Kidney epithelial cell (primary cell): ENCODE data around the gene DNAH3. TPM values are rescaled to one million over a fixed set of nuclear protein-coding genes. Genes with fewer than 3 reads are reported as not detected.
"Not testable (repeated sequence)": the region's sequence is repeated elsewhere in the genome, so short reads cannot be mapped to it uniquely, and the experiment has no call there.

Experiments used
- DNase-seq: peaks from one replicate; pipeline ENCODE4 v3.0.0-alpha.2; 2010; ENCODE audit warnings: low read depth
- H3K27me3 ChIP-seq: 2 replicates; pipeline ENCODE4 v1.6.0; 2011; ENCODE audit warnings: low read length; ENCODE audit not compliant: control insufficient read depth, insufficient read depth
- H3K36me3 ChIP-seq: 2 replicates; pipeline ENCODE4 v1.5.1; 2011; ENCODE audit warnings: low read length; ENCODE audit not compliant: control insufficient read depth, insufficient read depth
- H3K4me3 ChIP-seq: 2 replicates; pipeline ENCODE4 v1.5.1; 2011; ENCODE audit warnings: low read depth, mild to moderate bottlenecking, control low read depth, low read length
- CTCF ChIP-seq: IDR thresholded peaks from 2 replicates; pipeline ENCODE4 v1.5.1; 2011; ENCODE audit warnings: mild to moderate bottlenecking, moderate library complexity, low read length, control low read depth, inconsistent platforms; ENCODE audit not compliant: insufficient read depth, poor library complexity, severe bottlenecking
- total RNA-seq: library from RNA; depleted of rRNA; stranded (reverse); fragments of >200 nt; gene quantifications from 2 replicates; pipeline ENCODE4 v1.2.3, GENCODE V29; 2015

DNAH3 gene
- total RNA-seq, 1 donor from 2014 or later: not detected

- no peaks in the 10 kb centered on the region for H3K27me3 ChIP-seq
- no peak overlapping the region for H3K4me3 ChIP-seq
- H3K36me3 ChIP-seq: no peaks in the 10 kb centered on the region
- no peak for TF ChIP-seq CTCF
- DNase-seq: no peak
Measured at GRCh38 chr16:20997147-20997546, 153.5 kb downstream of the DNAH3 start.

- no peak overlapping the region for H3K4me3 ChIP-seq
- DNase-seq: no peak
- H3K27me3 ChIP-seq: no peaks in the 10 kb centered on the region
- no peaks in the 10 kb centered on the region for H3K36me3 ChIP-seq
- TF ChIP-seq CTCF: no peak
Measured at GRCh38 chr16:20995711-20996110, 154.9 kb downstream of the DNAH3 start.

DNA sequence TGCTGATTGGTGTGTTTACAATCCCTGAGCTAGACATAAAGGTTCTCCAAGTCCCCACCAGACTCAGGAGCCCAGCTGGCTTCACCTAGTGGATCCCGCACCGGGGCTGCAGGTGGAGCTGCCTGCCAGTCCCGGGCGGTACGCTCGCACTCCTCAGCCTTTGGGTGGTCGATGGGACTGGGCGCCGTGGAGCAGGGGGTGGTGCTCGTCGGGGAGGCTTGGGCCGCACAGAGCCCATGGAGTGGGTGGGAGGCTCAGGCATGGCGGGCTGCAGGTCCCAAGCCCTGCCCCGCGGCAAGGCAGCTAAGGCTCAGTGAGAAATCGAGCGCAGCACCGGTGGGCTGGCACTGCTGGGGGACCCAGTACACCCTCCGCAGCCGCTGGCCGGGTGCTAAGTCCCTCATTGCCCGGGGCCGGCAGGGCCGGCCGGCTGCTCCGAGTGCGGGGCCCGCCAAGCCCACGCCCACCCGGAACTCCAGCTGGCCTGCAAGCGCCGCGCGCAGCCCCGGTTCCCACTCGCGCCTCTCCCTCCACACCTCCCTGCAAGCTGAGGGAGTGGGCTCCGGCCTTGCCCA lies 161.1 kb downstream of the DNAH3 start:
- DNase-seq, H3K4me3 ChIP-seq, H3K27me3 ChIP-seq, H3K36me3 ChIP-seq: not testable (repeated sequence)

- no peaks in the 10 kb centered on the region for H3K27me3 ChIP-seq
- no peak for TF ChIP-seq CTCF
- no peaks in the 10 kb centered on the region for H3K36me3 ChIP-seq
- DNase-seq: no peak
- no peak overlapping the region for H3K4me3 ChIP-seq
Measured at GRCh38 chr16:20987049-20987448, 163.6 kb downstream of the DNAH3 start.

- TF ChIP-seq CTCF: no peak
- Histone ChIP-seq H3K27me3 (no peaks in the 10 kb centered on the region), H3K36me3 (no peaks in the 10 kb centered on the region), H3K4me3 (no peak overlapping the region)
- no peak for DNase-seq
Measured at GRCh38 chr16:20984019-20984418, 166.6 kb downstream of the DNAH3 start.

GRCh38 chr16:20976576-20976975 lies 174.1 kb downstream of the DNAH3 start:
- no peak overlapping the region for H3K4me3 ChIP-seq
- H3K36me3 ChIP-seq: no peaks in the 10 kb centered on the region
- no peaks in the 10 kb centered on the region for H3K27me3 ChIP-seq
- DNase-seq: no peak
- no peak for TF ChIP-seq CTCF

DNA sequence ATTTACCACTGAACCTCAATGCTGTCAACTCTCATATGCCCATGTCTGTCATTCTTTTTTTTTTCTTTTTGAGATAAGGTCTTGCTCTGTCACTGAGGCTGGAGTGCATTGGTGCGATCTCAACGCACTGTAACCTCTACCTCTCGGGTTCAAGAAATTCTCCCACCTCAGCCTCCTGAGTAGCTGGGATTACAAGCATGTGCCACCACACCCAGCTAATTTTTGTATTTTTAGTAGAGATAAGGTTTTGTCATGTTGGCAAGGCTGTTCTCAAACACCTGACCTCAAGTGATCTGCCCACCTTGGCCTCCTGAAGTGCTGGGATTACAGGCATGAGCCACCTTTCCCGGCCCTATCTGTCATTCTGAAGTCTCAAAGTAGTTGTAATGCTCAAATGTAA lies 177.4 kb downstream of the DNAH3 start:
- H3K4me3 ChIP-seq, H3K36me3 ChIP-seq: not testable (repeated sequence)

More for the DNA sequence above, 177.4 kb downstream of the DNAH3 start:
- not testable (repeated sequence) for H3K27me3 ChIP-seq, DNase-seq
